Brain microvascular endothelial cell (primary cell): ENCODE data around the gene PEX26.

Experiments used
- DNase-seq: peaks from one replicate; pipeline ENCODE4 v3.0.0-alpha.2; 2020
- H3K27ac ChIP-seq: fragments of 250-450 bp; sonication (Bioruptor Pico); 2 replicates; pipeline ENCODE4 v1.5.1; 2020; ENCODE audit warnings: mild to moderate bottlenecking, moderate library complexity
- H3K27me3 ChIP-seq: fragments of 250-450 bp; sonication (Bioruptor Pico); replicated peaks from 2 replicates; pipeline ENCODE4 v1.5.1; 2020; ENCODE audit warnings: mild to moderate bottlenecking
- H3K36me3 ChIP-seq: fragments of 250-450 bp; sonication (Bioruptor Pico); replicated peaks from 2 replicates; pipeline ENCODE4 v1.5.1; 2020; ENCODE audit warnings: mild to moderate bottlenecking
- H3K4me3 ChIP-seq: 2 replicates; pipeline ENCODE4 v1.5.1; 2011; ENCODE audit warnings: low read depth, mild to moderate bottlenecking, control low read depth, low read length, moderate library complexity
- in situ Hi-C: cut with HindIII; loops from 2 replicates; pipeline ENCODE4 v1.10.0; 2017; ENCODE audit warnings: low sequenced_read_pairs, low pct_ligation_motif_present
- TF ChIP-seq, protein P1 (sequence below): IDR thresholded peaks from 2 replicates; pipeline ENCODE4 v1.5.1; 2011; ENCODE audit warnings: low read depth, mild to moderate bottlenecking, moderate library complexity, low read length, control low read depth, inconsistent platforms; ENCODE audit errors: missing control alignments

Gene PEX26

DNA sequence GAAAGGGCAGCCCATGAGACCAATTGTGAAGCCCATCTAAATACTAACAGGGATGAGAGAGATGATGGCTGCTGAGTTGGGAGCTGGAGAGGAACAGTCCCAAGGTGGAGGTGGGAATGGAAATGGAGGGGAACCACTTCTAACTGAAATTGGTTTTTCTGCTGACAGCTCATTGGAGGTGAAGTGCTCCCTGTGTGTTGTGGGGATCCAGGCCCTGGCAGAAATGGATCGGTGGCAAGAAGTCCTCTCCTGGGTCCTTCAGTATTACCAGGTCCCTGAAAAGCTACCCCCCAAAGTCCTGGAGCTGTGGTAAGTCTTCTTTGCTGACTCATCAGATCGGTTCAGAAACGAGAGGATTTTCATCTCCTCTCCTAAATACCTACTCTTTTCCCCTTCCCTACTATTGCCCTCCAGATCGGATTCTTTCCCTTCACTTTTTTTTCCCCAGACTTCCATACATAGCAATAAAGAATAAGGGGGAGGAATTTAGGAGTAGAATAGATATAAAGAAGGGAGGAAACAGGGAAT is 2.0 kb downstream of the PEX26 start:
- Histone ChIP-seq H3K4me3 (no peak overlapping the region), H3K27me3 (no peaks in the 10 kb centered on the region), H3K36me3 (peaks cover 25% of the 10 kb centered on the region), H3K27ac (no peak overlapping the region)
- TF ChIP-seq, protein P1, sequence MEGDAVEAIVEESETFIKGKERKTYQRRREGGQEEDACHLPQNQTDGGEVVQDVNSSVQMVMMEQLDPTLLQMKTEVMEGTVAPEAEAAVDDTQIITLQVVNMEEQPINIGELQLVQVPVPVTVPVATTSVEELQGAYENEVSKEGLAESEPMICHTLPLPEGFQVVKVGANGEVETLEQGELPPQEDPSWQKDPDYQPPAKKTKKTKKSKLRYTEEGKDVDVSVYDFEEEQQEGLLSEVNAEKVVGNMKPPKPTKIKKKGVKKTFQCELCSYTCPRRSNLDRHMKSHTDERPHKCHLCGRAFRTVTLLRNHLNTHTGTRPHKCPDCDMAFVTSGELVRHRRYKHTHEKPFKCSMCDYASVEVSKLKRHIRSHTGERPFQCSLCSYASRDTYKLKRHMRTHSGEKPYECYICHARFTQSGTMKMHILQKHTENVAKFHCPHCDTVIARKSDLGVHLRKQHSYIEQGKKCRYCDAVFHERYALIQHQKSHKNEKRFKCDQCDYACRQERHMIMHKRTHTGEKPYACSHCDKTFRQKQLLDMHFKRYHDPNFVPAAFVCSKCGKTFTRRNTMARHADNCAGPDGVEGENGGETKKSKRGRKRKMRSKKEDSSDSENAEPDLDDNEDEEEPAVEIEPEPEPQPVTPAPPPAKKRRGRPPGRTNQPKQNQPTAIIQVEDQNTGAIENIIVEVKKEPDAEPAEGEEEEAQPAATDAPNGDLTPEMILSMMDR = no peak
- no peak for DNase-seq
- in situ Hi-C loops = no loop called here

GRCh38 chr22:18081416-18081815 is 3.6 kb downstream of the PEX26 start:
- in situ Hi-C loops = no loop called here
- TF ChIP-seq, protein P1 = no peak
- no peaks in the 10 kb centered on the region for H3K27me3 ChIP-seq

GRCh38 chr22:18082467-18082866 is 4.7 kb downstream of the PEX26 start:
- TF ChIP-seq, protein P1 = no peak
- H3K4me3 ChIP-seq = no peak overlapping the region
- H3K27me3 ChIP-seq = no peaks in the 10 kb centered on the region
- H3K27ac ChIP-seq = no peak overlapping the region
- no peak for DNase-seq
- in situ Hi-C loops = no loop called here
- H3K36me3 ChIP-seq = peaks cover 42% of the 10 kb centered on the region

More at GRCh38 chr22:18081416-18081815, 3.6 kb downstream of the PEX26 start:
- no peak for DNase-seq
- Histone ChIP-seq H3K4me3 (no peak overlapping the region), H3K36me3 (peaks cover 36% of the 10 kb centered on the region), H3K27ac (no peak overlapping the region)

- in situ Hi-C loops = no loop called here
- DNase-seq = no peak
- H3K27ac ChIP-seq = no peak overlapping the region
- H3K4me3 ChIP-seq = no peak overlapping the region
- H3K36me3 ChIP-seq = peaks cover 50% of the 10 kb centered on the region
- TF ChIP-seq, protein P1 = no peak
- H3K27me3 ChIP-seq = no peaks in the 10 kb centered on the region
Measured at GRCh38 chr22:18083406-18083805, 5.6 kb downstream of the PEX26 start.

DNA sequence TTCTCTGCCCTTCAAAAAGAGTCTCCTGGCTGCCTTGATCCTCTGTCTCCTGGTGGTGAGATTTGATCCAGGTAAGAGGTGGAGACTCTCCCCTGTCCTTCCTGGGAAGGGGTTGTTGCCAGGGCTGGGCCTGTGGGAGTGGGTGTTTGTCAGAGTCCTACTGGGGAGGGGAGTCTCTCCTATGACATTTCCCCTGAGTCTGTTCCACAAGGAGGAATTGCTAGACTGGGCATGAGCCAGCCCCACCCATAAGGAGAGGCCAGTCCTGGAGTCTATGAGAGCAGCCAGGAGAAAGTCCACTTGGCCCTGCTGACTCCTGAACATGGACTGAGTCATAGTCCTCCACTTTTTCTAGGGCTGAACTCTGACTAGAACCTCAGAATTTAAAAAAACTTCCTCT is 7.4 kb downstream of the PEX26 start:
- Histone ChIP-seq H3K4me3 (no peak overlapping the region), H3K27ac (no peak overlapping the region), H3K27me3 (no peaks in the 10 kb centered on the region), H3K36me3 (peaks cover 60% of the 10 kb centered on the region)
- no peak for DNase-seq
- TF ChIP-seq, protein P1 = no peak
- in situ Hi-C loops = no loop called here

- TF ChIP-seq, protein P1 = no peak
- Histone ChIP-seq H3K27me3 (no peaks in the 10 kb centered on the region), H3K4me3 (no peak overlapping the region), H3K36me3 (peaks cover 47% of the 10 kb centered on the region), H3K27ac (no peak overlapping the region)
- in situ Hi-C loops = no loop called here
- no peak for DNase-seq
Measured at GRCh38 chr22:18087350-18087855, 9.6 kb downstream of the PEX26 start.
